OCI-LY7 (cell line): ENCODE measurements around the gene LRCH3. TPM values are rescaled to one million over a fixed set of nuclear protein-coding genes. Genes with fewer than 3 reads are reported as not detected.
"Not testable (repeated sequence)": the region's sequence is repeated elsewhere in the genome, so short reads cannot be mapped to it uniquely, and the experiment has no call there.

ENCODE experiments used
- BruUV-seq: library from RNA; stranded (reverse); fragments of 400-500 nt; replicated peaks from 2 replicates; lab custom pipeline; 2021; lab: Mats Ljungman, UMichigan
- CTCF ChIA-PET: fragments of 300-600 bp; sonication (Branson Sonifier 250); formaldehyde crosslinking; loops from one replicate; lab custom pipeline; 2022; ENCODE audit warnings: antibody characterized with exemption; ENCODE audit not compliant: unreplicated experiment; lab: Charles Lee
- POLR2A ChIA-PET: fragments of 300-600 bp; sonication (Branson Sonifier 250); formaldehyde crosslinking; loops from one replicate; lab custom pipeline; 2022; ENCODE audit warnings: antibody characterized with exemption; lab: Charles Lee
- DNase-seq: peaks from one replicate; pipeline ENCODE4 v3.0.0-alpha.2; 2015; ENCODE audit warnings: low spot score
- H2AFZ ChIP-seq: fragments of 200-600 bp; sonication (generic), shearing (Covaris generic); 2 replicates; pipeline ENCODE4 v1.6.1; 2014; ENCODE audit warnings: mild to moderate bottlenecking, antibody characterized with exemption, low read length, moderate library complexity
- H3K27ac ChIP-seq: fragments of 200-600 bp; sonication (generic); 2 replicates; pipeline ENCODE4 v1.5.1; 2014; ENCODE audit warnings: mixed run types, low read depth, mild to moderate bottlenecking, moderate library complexity, low read length, inconsistent platforms; ENCODE audit not compliant: poor library complexity, severe bottlenecking
- H3K36me3 ChIP-seq: fragments of 200-600 bp; sonication (generic); 2 replicates; pipeline ENCODE4 v1.6.1; 2014; ENCODE audit warnings: mild to moderate bottlenecking, antibody characterized with exemption, low read length, moderate library complexity, mixed read lengths; ENCODE audit not compliant: insufficient read depth
- H3K4me1 ChIP-seq: fragments of 200-600 bp; sonication (generic); 2 replicates; pipeline ENCODE4 v1.5.1; 2014; ENCODE audit warnings: mild to moderate bottlenecking, low read length; ENCODE audit not compliant: insufficient read depth, poor library complexity, severe bottlenecking
- H3K4me2 ChIP-seq: fragments of 200-600 bp; sonication (generic); 2 replicates; pipeline ENCODE4 v1.6.1; 2014; ENCODE audit warnings: mild to moderate bottlenecking, low read length
- H3K4me3 ChIP-seq: fragments of 200-600 bp; sonication (generic); 2 replicates; pipeline ENCODE4 v1.5.1; 2014; ENCODE audit warnings: mild to moderate bottlenecking, low read depth, low read length; ENCODE audit not compliant: poor library complexity, severe bottlenecking
- H3K79me2 ChIP-seq: fragments of 200-600 bp; sonication (generic); 2 replicates; pipeline ENCODE4 v1.6.1; 2016; ENCODE audit warnings: low read depth, mild to moderate bottlenecking, low read length, moderate library complexity, mixed read lengths; ENCODE audit not compliant: insufficient read depth
- H3K9me2 ChIP-seq: fragments of 200-600 bp; sonication (generic); 2 replicates; pipeline ENCODE4 v1.6.1; 2016; ENCODE audit warnings: mild to moderate bottlenecking, low read length, mixed read lengths; ENCODE audit not compliant: insufficient read depth
- H3K9me3 ChIP-seq: fragments of 200-600 bp; sonication (generic); 2 replicates; pipeline ENCODE4 v1.6.1; 2014; ENCODE audit warnings: mild to moderate bottlenecking, mixed run types, low read length, mixed read lengths
- H4K20me1 ChIP-seq: fragments of 200-600 bp; sonication (generic); 2 replicates; pipeline ENCODE4 v1.6.1; 2014; ENCODE audit warnings: mild to moderate bottlenecking, antibody characterized with exemption, low read length, moderate library complexity, mixed read lengths; ENCODE audit not compliant: insufficient read depth
- EZH2phosphoT487 ChIP-seq: fragments of 200-600 bp; sonication (generic); IDR thresholded peaks from 2 replicates; pipeline ENCODE4 v1.6.1; 2018; ENCODE audit warnings: low read depth, borderline replicate concordance, mild to moderate bottlenecking, mixed run types, antibody characterized with exemption, low read length, moderate library complexity, mixed read lengths
- intact Hi-C: fragments of 100-400 bp; cut with micrococcal nuclease; formaldehyde crosslinking; loops from one replicate; pipeline ENCODE4 v1.10.0; 2022; ENCODE audit not compliant: unreplicated experiment
- total RNA-seq, 2 experiments: library from RNA; depleted of rRNA in 1 of 2; stranded (reverse); fragments of >200 nt in 1 of 2; shearing (Covaris generic) in 1 of 2; gene quantifications; 2 replicates each; pipeline ENCODE4 v1.2.3, GENCODE V29; 2014 to 2022
- TF ChIP-seq, protein P1 (sequence below): fragments of 200-600 bp; sonication (generic); conservative IDR thresholded peaks from 2 replicates; pipeline ENCODE4 v1.5.1; 2014; ENCODE audit warnings: mild to moderate bottlenecking, antibody characterized with exemption, low read length, moderate library complexity, mixed read lengths

The LRCH3 gene
- total RNA-seq, 2 experiments from 2014 or later, result 39.0 to 52.6 TPM

DNA sequence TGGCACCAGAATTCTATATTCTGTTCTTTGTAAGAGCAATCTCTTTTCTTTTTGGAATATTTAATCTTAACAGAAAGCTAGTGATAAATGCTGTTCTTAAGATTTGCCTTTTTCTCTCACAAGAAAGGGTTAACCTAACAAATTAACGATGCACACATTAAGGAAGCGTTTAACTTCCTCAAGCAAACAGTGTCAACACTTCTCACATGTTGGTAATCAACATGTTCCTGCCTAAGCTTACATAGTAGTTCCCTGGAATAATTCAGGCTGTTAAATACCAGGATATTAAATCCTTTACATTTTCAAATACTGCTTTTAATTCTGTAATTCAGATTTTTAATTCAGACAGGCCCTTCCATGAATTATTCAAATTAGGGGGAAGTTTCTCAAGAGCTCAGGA lies 91.5 kb downstream of the LRCH3 start:
- no peaks in the 10 kb centered on the region for H3K9me2 ChIP-seq
- no peak overlapping the region for H2AFZ ChIP-seq
- H3K9me3 ChIP-seq, result no peaks in the 10 kb centered on the region
- no peak for TF ChIP-seq EZH2phosphoT487
- TF ChIP-seq, protein P1, sequence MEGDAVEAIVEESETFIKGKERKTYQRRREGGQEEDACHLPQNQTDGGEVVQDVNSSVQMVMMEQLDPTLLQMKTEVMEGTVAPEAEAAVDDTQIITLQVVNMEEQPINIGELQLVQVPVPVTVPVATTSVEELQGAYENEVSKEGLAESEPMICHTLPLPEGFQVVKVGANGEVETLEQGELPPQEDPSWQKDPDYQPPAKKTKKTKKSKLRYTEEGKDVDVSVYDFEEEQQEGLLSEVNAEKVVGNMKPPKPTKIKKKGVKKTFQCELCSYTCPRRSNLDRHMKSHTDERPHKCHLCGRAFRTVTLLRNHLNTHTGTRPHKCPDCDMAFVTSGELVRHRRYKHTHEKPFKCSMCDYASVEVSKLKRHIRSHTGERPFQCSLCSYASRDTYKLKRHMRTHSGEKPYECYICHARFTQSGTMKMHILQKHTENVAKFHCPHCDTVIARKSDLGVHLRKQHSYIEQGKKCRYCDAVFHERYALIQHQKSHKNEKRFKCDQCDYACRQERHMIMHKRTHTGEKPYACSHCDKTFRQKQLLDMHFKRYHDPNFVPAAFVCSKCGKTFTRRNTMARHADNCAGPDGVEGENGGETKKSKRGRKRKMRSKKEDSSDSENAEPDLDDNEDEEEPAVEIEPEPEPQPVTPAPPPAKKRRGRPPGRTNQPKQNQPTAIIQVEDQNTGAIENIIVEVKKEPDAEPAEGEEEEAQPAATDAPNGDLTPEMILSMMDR, result no peak
- no peaks in the 10 kb centered on the region for H3K79me2 ChIP-seq
- no peak for DNase-seq
- H3K36me3 ChIP-seq, result peaks cover 23% of the 10 kb centered on the region; the same call in 1 of the 2 replicates
- intact Hi-C loops, result no loop called here
- no peaks in the 10 kb centered on the region for H3K4me1 ChIP-seq
- no peaks in the 10 kb centered on the region for H4K20me1 ChIP-seq
- no peak overlapping the region for H3K4me3 ChIP-seq
- ChIA-PET POLR2A (no interaction called here), CTCF (no interaction called here)
- H3K27ac ChIP-seq, result no peak overlapping the region
- H3K4me2 ChIP-seq, result no peak overlapping the region
- BruUV-seq, result no TSS peak

DNA sequence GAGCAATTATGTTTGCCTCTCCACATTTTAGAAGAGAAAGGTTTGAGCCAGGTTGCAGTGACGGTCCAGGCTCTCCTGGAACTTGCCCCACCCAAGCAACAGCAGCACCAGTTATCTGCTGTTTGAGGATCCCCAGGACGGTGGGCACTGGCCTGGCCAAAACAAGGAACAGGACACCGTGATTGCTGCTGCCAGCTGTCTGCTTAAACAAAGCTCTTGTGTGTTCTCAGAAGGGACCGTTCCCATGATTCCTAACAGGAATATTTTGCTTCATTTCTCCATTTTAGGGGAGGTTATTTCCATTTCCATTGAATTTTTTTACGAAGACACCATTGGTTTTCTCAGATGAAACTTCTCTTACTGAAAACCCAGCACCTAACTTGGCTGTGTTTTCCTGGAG lies 92.5 kb downstream of the LRCH3 start:
- H3K4me2 ChIP-seq, result no peak overlapping the region
- ChIA-PET POLR2A (no interaction called here), CTCF (no interaction called here)
- no TSS peak for BruUV-seq
- no peaks in the 10 kb centered on the region for H3K9me2 ChIP-seq
- DNase-seq, result no peak
- no peak overlapping the region for H3K4me3 ChIP-seq
- no peak overlapping the region for H3K27ac ChIP-seq
- H3K4me1 ChIP-seq, result no peaks in the 10 kb centered on the region
- intact Hi-C loops, result no loop called here
- H3K9me3 ChIP-seq, result no peaks in the 10 kb centered on the region
- no peaks in the 10 kb centered on the region for H4K20me1 ChIP-seq
- no peaks in the 10 kb centered on the region for H3K79me2 ChIP-seq
- H3K36me3 ChIP-seq, result peaks cover 13% of the 10 kb centered on the region; the same call in 1 of the 2 replicates
- H2AFZ ChIP-seq, result no peak overlapping the region
- TF ChIP-seq, protein P1, result no peak
- no peak for TF ChIP-seq EZH2phosphoT487

DNA sequence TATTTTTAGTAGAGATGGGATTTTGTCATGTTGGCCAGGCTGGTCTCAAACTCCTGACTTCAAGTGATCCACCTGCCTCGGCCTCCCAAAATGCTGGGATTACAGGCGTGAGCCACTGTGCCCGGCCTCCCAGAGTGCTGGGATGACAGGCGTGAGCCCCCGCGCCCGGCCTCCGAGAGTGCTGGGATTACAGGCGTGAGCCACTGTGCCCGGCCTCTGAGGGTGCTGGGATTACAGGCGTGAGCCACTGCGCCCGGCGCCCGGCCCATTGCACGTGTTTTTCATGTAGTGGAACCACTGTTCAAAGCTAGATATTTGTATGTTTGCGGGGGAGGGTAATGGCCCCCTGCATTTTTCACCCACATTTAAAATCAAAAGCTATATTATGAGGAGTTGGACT lies 93.3 kb downstream of the LRCH3 start:
- H3K4me3 ChIP-seq, CTCF ChIA-PET, H2AFZ ChIP-seq, H3K4me1 ChIP-seq, H3K9me2 ChIP-seq, intact Hi-C loops, H4K20me1 ChIP-seq, H3K79me2 ChIP-seq, POLR2A ChIA-PET, H3K4me2 ChIP-seq, H3K9me3 ChIP-seq, BruUV-seq, H3K27ac ChIP-seq, DNase-seq: not testable (repeated sequence)
- 0 out of 2 replicates have a peak, but pooled peaks cover 12% of the 10 kb centered on the region for H3K36me3 ChIP-seq

DNA sequence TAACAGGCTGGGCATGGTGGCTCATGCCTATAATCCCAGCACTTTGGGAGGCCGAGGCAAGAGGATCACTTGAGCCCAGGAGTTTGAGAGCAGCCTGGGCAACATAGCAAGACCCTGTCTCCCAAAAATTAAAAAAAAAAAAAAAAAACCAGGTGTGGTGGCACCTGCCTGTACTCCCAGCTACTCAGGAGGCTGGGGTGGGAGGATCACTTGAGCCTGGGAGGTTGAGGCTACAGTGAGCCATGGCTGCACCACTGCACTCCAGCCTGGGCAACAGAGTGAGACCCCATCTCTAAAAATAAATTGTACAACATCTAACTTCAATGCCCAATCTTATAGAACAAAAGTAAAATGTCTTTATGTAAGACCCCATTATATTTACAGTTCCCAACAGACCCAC lies 95.0 kb downstream of the LRCH3 start:
- H3K4me3 ChIP-seq, intact Hi-C loops, H3K36me3 ChIP-seq, H3K4me2 ChIP-seq, H2AFZ ChIP-seq, H3K27ac ChIP-seq, H3K4me1 ChIP-seq, H3K9me2 ChIP-seq, CTCF ChIA-PET, H3K79me2 ChIP-seq, H4K20me1 ChIP-seq, H3K9me3 ChIP-seq, BruUV-seq, DNase-seq: not testable (repeated sequence)
- POLR2A ChIA-PET, result interaction anchor here (1.0 kb wide), 1 partner anchor 15 kb away, joined by 3 read pairs; no protein-coding TSS in a partner anchor

DNA sequence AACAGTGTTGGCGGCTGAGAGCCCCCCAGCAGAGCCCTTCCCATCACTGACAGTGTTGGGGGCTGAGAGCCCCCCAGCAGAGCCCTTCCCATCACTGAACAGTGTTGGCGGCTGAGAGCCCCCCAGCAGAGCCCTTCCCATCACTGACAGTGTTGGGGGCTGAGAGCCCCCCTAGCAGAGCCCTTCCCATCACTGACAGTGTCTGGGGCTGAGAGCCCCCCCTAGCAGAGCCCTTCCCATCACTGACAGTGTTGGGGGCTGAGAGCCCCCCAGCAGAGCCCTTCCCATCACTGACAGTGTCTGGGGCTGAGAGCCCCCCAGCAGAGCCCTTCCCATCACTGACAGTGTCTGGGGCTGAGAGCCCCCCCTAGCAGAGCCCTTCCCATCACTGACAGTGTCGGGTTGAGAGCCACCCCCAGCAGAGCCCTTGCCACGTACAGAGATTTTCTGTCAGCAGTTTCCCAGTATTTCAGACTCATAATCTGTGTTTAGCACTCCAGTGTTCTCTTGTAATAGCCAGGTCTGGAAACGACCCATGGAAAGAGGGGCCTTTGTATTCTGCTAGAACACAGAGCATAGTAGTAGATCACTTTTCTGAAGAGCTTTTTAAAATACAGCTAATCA lies 96.5 kb downstream of the LRCH3 start:
- H3K79me2 ChIP-seq, DNase-seq, H2AFZ ChIP-seq, H3K4me3 ChIP-seq, H3K36me3 ChIP-seq, H4K20me1 ChIP-seq, H3K9me2 ChIP-seq, CTCF ChIA-PET, H3K4me2 ChIP-seq, H3K9me3 ChIP-seq, BruUV-seq, H3K27ac ChIP-seq, H3K4me1 ChIP-seq, intact Hi-C loops: not testable (repeated sequence)
- POLR2A ChIA-PET, result interaction anchor here (1.6 kb wide), 1 partner anchor 13 kb away, joined by 3 read pairs; no protein-coding TSS in a partner anchor
